Measurements from ENCODE around the gene ZFYVE28.

The ZFYVE28 gene

GRCh38 chr4:2417226-2417764 is 1.1 kb downstream of the ZFYVE28 start:
- intact Hi-C loops (cut with DNase I; ENCODE audit: low total_unique reads) = loop anchor here (5.0 to 10.0 kb wide), 3 partner anchors 45 to 175 kb away; partner anchors contain the start of genes FAM193A, HAUS3 and POLN
- DNase-seq = no peak
- Histone ChIP-seq H3K4me1 (peaks cover 0 to 48% (median 46%) of the 10 kb centered on the region in 4 donors), H3K27ac (no peak overlapping the region), H3K36me3 (no peaks in the 10 kb centered on the region), H3K4me3 (peak overlapping the region; percentile 56 to 67), H3K27me3 (peaks cover 0 to 27% of the 10 kb centered on the region in 2 donors), H3K9me3 (no peaks in the 10 kb centered on the region)
- no peak for TF ChIP-seq CTCF (IDR thresholded peaks at IDR 0.05)

- Histone ChIP-seq H3K27ac (no peak overlapping the region), H3K4me1 (peaks cover 0 to 48% (median 46%) of the 10 kb centered on the region in 4 donors), H3K27me3 (peaks cover 0 to 21% of the 10 kb centered on the region in 2 donors), H3K36me3 (no peaks in the 10 kb centered on the region), H3K9me3 (no peaks in the 10 kb centered on the region), H3K4me3 (peak overlapping the region; percentile 56 to 67)
- intact Hi-C loops (cut with DNase I; ENCODE audit: low total_unique reads) = loop anchor here (5.0 to 10.0 kb wide), 3 partner anchors 46 to 174 kb away; partner anchors contain the start of genes FAM193A, HAUS3 and POLN
- no peak for TF ChIP-seq CTCF (IDR thresholded peaks at IDR 0.05)
- no peak for DNase-seq
These were observed 1.8 kb downstream of the ZFYVE28 start for GRCh38 chr4:2416564-2417225.

- H3K9me3 ChIP-seq = no peaks in the 10 kb centered on the region
- H3K4me1 ChIP-seq = peaks cover 0 to 48% (median 46%) of the 10 kb centered on the region in 4 donors
- intact Hi-C loops (cut with DNase I; ENCODE audit: low total_unique reads) = loop anchor here (5.0 to 10.0 kb wide), 3 partner anchors 46 to 174 kb away; partner anchors contain the start of genes FAM193A, HAUS3 and POLN
- DNase-seq = no peak
- H3K27me3 ChIP-seq = peaks cover 0 to 18% of the 10 kb centered on the region in 2 donors
- H3K36me3 ChIP-seq = no peaks in the 10 kb centered on the region
- no peak overlapping the region for H3K27ac ChIP-seq
- TF ChIP-seq CTCF (IDR thresholded peaks at IDR 0.05) = no peak
- peak overlapping the region in 1 of 2 donors; percentile 56 for H3K4me3 ChIP-seq
These were observed 2.4 kb downstream of the ZFYVE28 start for GRCh38 chr4:2415881-2416563.

DNA sequence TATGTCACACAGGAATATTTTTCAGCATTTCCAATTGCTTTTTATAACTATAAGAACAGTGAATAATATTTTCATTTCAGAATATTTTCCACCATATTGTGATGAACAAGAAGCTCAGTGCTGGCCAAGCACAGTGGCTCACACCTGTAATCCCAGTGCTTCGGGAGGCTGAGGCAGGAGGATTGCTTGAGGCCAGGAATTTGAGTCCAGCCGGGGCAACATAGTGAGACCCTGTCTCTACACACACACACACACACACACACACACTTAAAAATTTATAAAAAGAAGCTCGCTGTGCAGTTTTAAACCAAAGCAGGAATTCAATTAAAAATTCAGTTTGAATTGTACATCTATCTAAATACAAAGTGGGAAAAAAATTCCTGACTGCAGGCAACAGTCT is 3.2 kb downstream of the ZFYVE28 start:
- no peak for TF ChIP-seq CTCF (IDR thresholded peaks at IDR 0.05)
- peaks cover 0 to 48% (median 46%) of the 10 kb centered on the region in 4 donors for H3K4me1 ChIP-seq

GRCh38 chr4:2413821-2414610 is 4.4 kb downstream of the ZFYVE28 start:
- peaks cover 0 to 41% (median 39%) of the 10 kb centered on the region in 4 donors for H3K4me1 ChIP-seq
- intact Hi-C loops (cut with DNase I; ENCODE audit: low total_unique reads) = loop anchor here (10.0 kb wide), 1 partner anchor 121 kb away; the partner anchor contains the start of gene FAM193A
- no peak for TF ChIP-seq CTCF (IDR thresholded peaks at IDR 0.05)
- H3K9me3 ChIP-seq = no peaks in the 10 kb centered on the region
- no peaks in the 10 kb centered on the region for H3K36me3 ChIP-seq
- no peak overlapping the region for H3K4me3 ChIP-seq
- peaks cover 0 to 14% of the 10 kb centered on the region in 2 donors for H3K27me3 ChIP-seq
- H3K27ac ChIP-seq = no peak overlapping the region
- no peak for DNase-seq

More for the DNA sequence above, 3.2 kb downstream of the ZFYVE28 start:
- H3K36me3 ChIP-seq = no peaks in the 10 kb centered on the region
- no peaks in the 10 kb centered on the region for H3K9me3 ChIP-seq
- H3K27me3 ChIP-seq = peaks cover 0 to 13% of the 10 kb centered on the region in 2 donors
- no peak for DNase-seq
- no peak overlapping the region for H3K27ac ChIP-seq
- intact Hi-C loops (cut with DNase I; ENCODE audit: low total_unique reads) = loop anchor here (5.0 to 10.0 kb wide), 3 partner anchors 47 to 173 kb away; partner anchors contain the start of genes FAM193A, HAUS3 and POLN
- H3K4me3 ChIP-seq = no peak overlapping the region

All from tibial artery (tissue), 4 donors.